Esophagus (tissue), 2 donors: ENCODE measurements around the gene FAM174A. TPM values are rescaled to one million over a fixed set of nuclear protein-coding genes. Genes with fewer than 3 reads are reported as not detected.
"Not testable (repeated sequence)": the region's sequence is repeated elsewhere in the genome, so short reads cannot be mapped to it uniquely, and the experiment has no call there.

Experiments used
- H3K27ac ChIP-seq, 2 donors: one replicate each; pipeline ENCODE4 v1.5.1; 2013; ENCODE audit warnings: low read depth in 2 of 2, mild to moderate bottlenecking in 2 of 2, inconsistent platforms in 1 of 2, low read length in 1 of 2, moderate library complexity in 1 of 2
- H3K27me3 ChIP-seq, 2 donors: one replicate each; pipeline ENCODE4 v1.6.1; 2013; ENCODE audit warnings: low read length in 2 of 2, control low read depth in 1 of 2, mild to moderate bottlenecking in 1 of 2; ENCODE audit not compliant: insufficient read depth in 2 of 2, control insufficient read depth in 1 of 2
- H3K36me3 ChIP-seq, 2 donors: one replicate each; pipeline ENCODE4 v1.6.1; 2013; ENCODE audit warnings: low read length in 1 of 2; ENCODE audit not compliant: control insufficient read depth in 2 of 2, insufficient read depth in 2 of 2
- H3K4me1 ChIP-seq, 2 donors: one replicate each; pipeline ENCODE4 v1.6.1; 2013; ENCODE audit warnings: low read length in 1 of 2; ENCODE audit not compliant: control insufficient read depth in 2 of 2, insufficient read depth in 2 of 2
- H3K4me3 ChIP-seq, 2 donors: one replicate each; pipeline ENCODE4 v1.5.1; 2013; ENCODE audit warnings: low read length in 2 of 2, mild to moderate bottlenecking in 2 of 2, low read depth in 1 of 2, moderate library complexity in 1 of 2
- H3K9me3 ChIP-seq, 2 donors: one replicate each; pipeline ENCODE4 v1.6.1; 2013; ENCODE audit warnings: mild to moderate bottlenecking in 2 of 2, low read depth in 1 of 2, low read length in 1 of 2, moderate library complexity in 1 of 2; ENCODE audit not compliant: control insufficient read depth in 2 of 2, insufficient read depth in 1 of 2
- WGBS, 2 donors: extraction: QIAGEN DNeasy Blood & Tissue Kit; methylation state at CpG; one replicate each; pipeline ENCODE4 v1.1.7; 2013; 5-methylcytosine and 5-hydroxymethylcytosine counted together
- polyA plus RNA-seq, 2 donors: library from polyadenylated mRNA; stranded (reverse); fragments of 200-250 nt; gene quantifications; one replicate each; pipeline ENCODE4 v1.2.3, GENCODE V29; 2013
- donor health status: healthy with polysubstance abuse.
- donor health status: Bipolar disorder and iron deficiency.

The FAM174A gene
- polyA plus RNA-seq, 2 donors = 8.6 to 35.7 TPM

- WGBS, 2 donors = 79 to 88% methylated on average over 1 of the region's 1 CpG
- Histone ChIP-seq H3K27ac (no peak overlapping the region), H3K9me3 (no peaks in the 10 kb centered on the region), H3K4me3 (no peak overlapping the region), H3K27me3 (no peaks in the 10 kb centered on the region), H3K36me3 (no peaks in the 10 kb centered on the region), H3K4me1 (no peaks in the 10 kb centered on the region)
Observed at GRCh38 chr5:100598446-100598845, 63.3 kb downstream of the FAM174A start.

DNA sequence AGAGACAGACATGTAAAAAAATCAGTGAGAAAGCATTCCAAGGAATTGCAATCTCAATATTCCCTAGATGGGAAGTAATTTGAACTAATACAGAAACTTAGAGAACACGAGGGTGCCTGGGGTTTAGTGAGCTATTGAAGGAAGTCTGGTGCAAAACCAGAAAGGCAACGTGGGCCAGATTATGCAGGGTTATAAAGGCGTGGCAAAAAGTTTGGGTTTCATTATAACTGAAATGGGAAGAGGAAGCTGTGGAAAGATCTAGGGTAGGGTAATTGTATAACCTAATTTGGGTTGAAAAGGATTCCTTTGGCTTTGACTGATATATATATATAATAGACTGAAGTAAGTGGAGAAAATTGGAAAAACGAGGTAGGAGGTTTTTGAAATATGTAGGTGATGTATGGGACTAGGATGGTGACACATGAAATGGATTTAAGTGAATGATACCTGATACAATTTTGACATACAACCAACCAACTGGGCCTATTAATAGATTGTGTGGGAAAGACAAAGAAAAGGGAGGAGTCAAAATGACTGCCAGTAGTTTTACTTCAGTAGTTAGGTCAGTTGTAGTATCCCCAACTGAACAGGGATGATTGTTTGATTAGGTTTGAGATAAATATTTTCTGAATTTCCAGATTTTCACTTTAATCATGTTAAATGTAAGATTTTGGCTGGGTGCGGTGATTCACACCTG is 65.3 kb downstream of the FAM174A start:
- Histone ChIP-seq H3K27me3 (no peaks in the 10 kb centered on the region), H3K4me3 (no peak overlapping the region), H3K4me1 (no peaks in the 10 kb centered on the region), H3K36me3 (no peaks in the 10 kb centered on the region), H3K27ac (no peak overlapping the region), H3K9me3 (no peaks in the 10 kb centered on the region)
- WGBS, 2 donors = 59 to 72% methylated on average over 5 of the region's 5 CpGs

DNA sequence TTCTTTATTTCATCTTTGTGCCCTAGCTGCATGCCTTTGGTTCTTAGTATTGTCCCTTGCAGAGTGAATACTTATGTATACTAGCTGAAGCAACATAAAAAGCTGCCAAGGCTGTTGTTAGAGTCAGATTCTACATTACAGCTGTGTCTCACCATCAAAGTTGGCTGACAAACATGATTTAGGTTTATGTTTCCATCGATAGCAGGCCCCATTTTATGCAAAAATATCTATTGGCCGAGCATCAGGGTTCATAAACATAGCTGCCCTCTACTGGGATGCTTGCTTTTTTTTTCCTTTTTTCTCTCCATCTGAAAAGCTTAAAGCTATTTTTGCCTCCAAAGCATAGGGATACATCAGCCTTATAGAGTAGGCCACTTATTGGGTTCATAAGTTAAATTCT is 68.0 kb downstream of the FAM174A start:
- H3K27me3 ChIP-seq = no peaks in the 10 kb centered on the region
- H3K27ac ChIP-seq = no peak overlapping the region
- no peak overlapping the region for H3K4me3 ChIP-seq
- WGBS, 2 donors = 71 to 81% methylated on average over 2 of the region's 2 CpGs
- no peaks in the 10 kb centered on the region for H3K4me1 ChIP-seq
- H3K9me3 ChIP-seq = no peaks in the 10 kb centered on the region
- H3K36me3 ChIP-seq = no peaks in the 10 kb centered on the region

- WGBS, 2 donors = 85% methylated on average over 1 of the region's 1 CpG
- not testable (repeated sequence) for H3K4me1 ChIP-seq, H3K27ac ChIP-seq, H3K27me3 ChIP-seq, H3K36me3 ChIP-seq, H3K4me3 ChIP-seq, H3K9me3 ChIP-seq
Observed at GRCh38 chr5:100604021-100604420, 68.8 kb downstream of the FAM174A start.

- Histone ChIP-seq H3K36me3 (no peaks in the 10 kb centered on the region), H3K27me3 (no peaks in the 10 kb centered on the region), H3K9me3 (no peaks in the 10 kb centered on the region), H3K4me3 (no peak overlapping the region), H3K4me1 (no peaks in the 10 kb centered on the region), H3K27ac (no peak overlapping the region)
- 82% methylated on average over 7 of the region's 7 CpGs for WGBS, 2 donors
Observed at GRCh38 chr5:100609594-100609993, 74.4 kb downstream of the FAM174A start.

- WGBS, 2 donors = 87 to 95% methylated on average over 2 of the region's 2 CpGs
- H3K4me1 ChIP-seq = no peaks in the 10 kb centered on the region
- H3K27me3 ChIP-seq = no peaks in the 10 kb centered on the region
- no peaks in the 10 kb centered on the region for H3K36me3 ChIP-seq
- no peak overlapping the region for H3K27ac ChIP-seq
- no peak overlapping the region for H3K4me3 ChIP-seq
- H3K9me3 ChIP-seq = no peaks in the 10 kb centered on the region
Observed at GRCh38 chr5:100614308-100614707, 79.1 kb downstream of the FAM174A start.

DNA sequence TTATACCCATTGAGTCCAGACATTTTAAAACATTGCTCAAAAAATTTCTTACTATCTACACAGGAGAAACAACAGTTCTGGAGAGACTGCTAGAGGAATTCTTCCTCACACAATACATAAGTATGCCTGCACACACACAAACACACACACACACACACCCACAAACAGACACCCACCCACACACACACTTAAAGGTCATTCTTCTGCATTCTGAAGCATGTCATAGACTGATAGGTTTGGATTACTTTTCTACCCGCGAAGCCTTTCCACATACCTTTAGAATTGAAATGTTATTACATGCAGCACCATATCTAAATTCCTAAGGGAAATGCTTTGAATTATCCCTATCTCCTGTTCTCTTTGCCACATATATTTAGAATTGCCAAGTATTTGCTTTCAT is 80.2 kb downstream of the FAM174A start:
- H3K36me3 ChIP-seq = no peaks in the 10 kb centered on the region
- no peaks in the 10 kb centered on the region for H3K4me1 ChIP-seq
- no peak overlapping the region for H3K27ac ChIP-seq
- H3K4me3 ChIP-seq = no peak overlapping the region
- no peaks in the 10 kb centered on the region for H3K27me3 ChIP-seq
- WGBS, 2 donors = 49 to 54% methylated on average over 2 of the region's 2 CpGs
- no peaks in the 10 kb centered on the region for H3K9me3 ChIP-seq

DNA sequence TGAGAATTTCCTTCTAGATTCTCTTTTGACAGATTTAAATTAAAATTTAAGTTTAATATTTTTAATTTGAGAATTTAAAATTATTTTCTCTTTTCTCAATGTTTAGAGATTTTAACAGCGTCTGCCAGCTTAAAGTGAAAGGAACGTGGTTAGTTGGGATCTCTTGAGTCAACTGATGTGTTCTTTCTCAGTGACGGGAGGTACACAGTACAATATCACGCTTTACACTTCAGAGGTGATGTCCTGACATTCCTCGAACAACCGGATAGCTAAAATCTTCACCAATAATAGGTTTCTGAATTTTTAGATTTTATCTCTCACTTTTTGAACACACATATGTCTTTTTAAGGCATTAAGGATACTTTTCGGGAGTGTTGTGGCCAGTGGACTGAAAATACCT is 81.1 kb downstream of the FAM174A start:
- Histone ChIP-seq H3K4me1 (no peaks in the 10 kb centered on the region), H3K4me3 (no peak overlapping the region), H3K9me3 (no peaks in the 10 kb centered on the region), H3K27me3 (no peaks in the 10 kb centered on the region), H3K36me3 (no peaks in the 10 kb centered on the region), H3K27ac (no peak overlapping the region)
- 65 to 66% methylated on average over 7 of the region's 7 CpGs for WGBS, 2 donors

DNA sequence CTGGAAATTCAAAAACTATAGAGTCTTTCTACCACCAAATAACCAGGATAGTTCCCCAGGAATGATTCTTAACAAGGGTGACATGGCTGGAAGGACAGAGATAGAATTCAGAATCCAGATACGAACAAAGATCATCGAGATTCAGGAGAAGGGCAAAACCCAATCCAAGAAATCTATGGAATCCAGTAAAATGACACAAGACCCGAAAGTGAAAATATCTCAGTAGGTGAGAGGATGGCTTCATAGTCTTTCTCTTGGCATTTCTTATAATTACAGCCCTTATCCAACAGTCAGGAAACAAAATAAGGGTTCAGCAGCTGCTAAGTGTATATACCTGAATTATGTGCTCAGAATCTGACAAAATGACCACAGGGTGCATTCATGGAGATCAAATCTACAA is 81.8 kb downstream of the FAM174A start:
- Histone ChIP-seq H3K36me3 (no peaks in the 10 kb centered on the region), H3K4me3 (no peak overlapping the region), H3K27me3 (no peaks in the 10 kb centered on the region), H3K4me1 (no peaks in the 10 kb centered on the region), H3K9me3 (no peaks in the 10 kb centered on the region), H3K27ac (no peak overlapping the region)
- 89 to 96% methylated on average over 3 of the region's 3 CpGs for WGBS, 2 donors

DNA sequence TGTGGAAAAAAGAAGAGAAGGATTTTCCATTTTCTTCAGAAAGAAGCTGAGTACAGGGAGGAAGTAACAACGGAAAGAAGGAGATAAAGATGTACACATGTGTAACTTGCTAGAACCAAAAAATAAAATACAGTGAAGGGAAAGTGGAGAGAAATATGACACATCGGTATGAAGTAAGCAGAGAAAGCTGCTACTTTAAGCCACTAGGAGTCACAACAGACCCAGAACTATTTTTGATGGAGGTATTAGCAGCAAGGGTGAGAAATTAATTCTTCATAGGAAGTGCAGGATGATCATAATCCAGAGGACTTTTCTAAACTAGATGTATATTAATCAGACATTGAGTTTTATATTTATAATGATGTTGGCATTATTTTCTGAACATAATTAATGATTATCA is 88.5 kb downstream of the FAM174A start:
- no peaks in the 10 kb centered on the region for H3K4me1 ChIP-seq
- H3K9me3 ChIP-seq = no peaks in the 10 kb centered on the region
- H3K36me3 ChIP-seq = no peaks in the 10 kb centered on the region
- H3K4me3 ChIP-seq = no peak overlapping the region
- H3K27ac ChIP-seq = no peak overlapping the region
- no peaks in the 10 kb centered on the region for H3K27me3 ChIP-seq
- 26 to 27% methylated on average over 2 of the region's 2 CpGs for WGBS, 2 donors
